Right hindlimb (tissue), 1 donor: ENCODE data around the gene RALGPS1.
A peak's percentile ranks its signal among the peaks of the same experiment; 100 is the strongest.

Source experiments
- DNase-seq: peaks from one replicate; pipeline ENCODE4 v3.0.0-alpha.2; 2018

The RALGPS1 gene

GRCh38 chr9:126956917-126957686, 42.5 kb downstream of the RALGPS1 start:
- no peak for DNase-seq

- DNase-seq = no peak
Observed at GRCh38 chr9:126957687-126958053, 43.1 kb downstream of the RALGPS1 start.

- no peak for DNase-seq
Observed at GRCh38 chr9:126959336-126959735, 44.8 kb downstream of the RALGPS1 start.

GRCh38 chr9:126959917-126960316, 45.3 kb downstream of the RALGPS1 start:
- no peak for DNase-seq

GRCh38 chr9:126962336-126962735, 47.8 kb downstream of the RALGPS1 start:
- no peak for DNase-seq

GRCh38 chr9:126965077-126965476, 50.5 kb downstream of the RALGPS1 start:
- DNase-seq = no peak

GRCh38 chr9:126965541-126966428, 51.2 kb downstream of the RALGPS1 start:
- DNase-seq = peak; percentile 41

- DNase-seq = no peak
Observed at GRCh38 chr9:126971261-126971660, 56.7 kb downstream of the RALGPS1 start.

- DNase-seq = no peak
Observed at GRCh38 chr9:126973651-126974529, 59.3 kb downstream of the RALGPS1 start.

GRCh38 chr9:126974594-126974993, 60.0 kb downstream of the RALGPS1 start:
- peak; percentile 47 for DNase-seq

GRCh38 chr9:126975327-126976220, 61.0 kb downstream of the RALGPS1 start:
- DNase-seq = no peak

- DNase-seq = no peak
Observed at GRCh38 chr9:126979461-126979860, 64.9 kb downstream of the RALGPS1 start.

- DNase-seq = no peak
Observed at GRCh38 chr9:126980231-126980630, 65.6 kb downstream of the RALGPS1 start.

GRCh38 chr9:126981218-126981617, 66.6 kb downstream of the RALGPS1 start:
- no peak for DNase-seq

- no peak for DNase-seq
Observed at GRCh38 chr9:126982215-126983002, 67.8 kb downstream of the RALGPS1 start.

GRCh38 chr9:126983767-126984166, 69.2 kb downstream of the RALGPS1 start:
- DNase-seq = no peak

- DNase-seq = no peak
Observed at GRCh38 chr9:126984969-126985368, 70.4 kb downstream of the RALGPS1 start.

- peak; percentile 49 for DNase-seq
Observed at GRCh38 chr9:126985870-126986498, 71.4 kb downstream of the RALGPS1 start.

GRCh38 chr9:126986506-126986951, 71.9 kb downstream of the RALGPS1 start:
- DNase-seq = no peak

- DNase-seq = no peak
Observed at GRCh38 chr9:126988857-126989256, 74.3 kb downstream of the RALGPS1 start.
